Activated CD4-positive, CD25-positive, alpha-beta regulatory T cell treated with anti-CD3 and anti-CD28 coated beads, Interleukin-2, amount 50 U/mL, for 72 hours (primary cell): ENCODE data around the gene AMHR2.
"Not testable (repeated sequence)": the region's sequence is repeated elsewhere in the genome, so short reads cannot be mapped to it uniquely, and the experiment has no call there.

Source experiments
- DNase-seq: peaks from one replicate; pipeline ENCODE4 v3.0.0; 2021

AMHR2 gene

GRCh38 chr12:53415752-53416389, 7.8 kb upstream of the AMHR2 start:
- peak; percentile 15 for DNase-seq

- DNase-seq: not testable (repeated sequence)
Observed at GRCh38 chr12:53417291-53417816, 6.3 kb upstream of the AMHR2 start.

DNA sequence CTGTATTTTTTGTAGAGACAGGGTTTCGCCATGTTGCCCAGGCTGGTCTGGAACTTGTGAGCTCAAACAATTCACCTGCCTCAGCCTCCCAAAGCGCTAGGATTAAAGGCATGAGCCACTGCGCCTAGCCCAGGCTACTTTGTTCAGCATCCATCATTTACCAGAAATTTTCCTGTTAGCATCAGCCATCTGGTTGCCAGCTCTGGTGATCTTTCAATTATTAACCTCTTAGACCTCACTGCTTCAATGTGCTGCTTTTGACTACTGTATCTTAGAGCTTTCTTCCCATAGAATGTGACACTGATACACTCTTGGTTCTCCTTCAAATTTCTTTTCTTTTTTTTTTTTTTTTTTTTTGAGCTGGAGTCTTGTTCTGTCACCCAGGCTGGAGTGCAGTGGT, 5.4 kb upstream of the AMHR2 start:
- DNase-seq: no peak

- DNase-seq: no peak
Observed at GRCh38 chr12:53419756-53420155, 3.9 kb upstream of the AMHR2 start.

- not testable (repeated sequence) for DNase-seq
Observed at GRCh38 chr12:53422247-53422646, 1.4 kb upstream of the AMHR2 start.

DNA sequence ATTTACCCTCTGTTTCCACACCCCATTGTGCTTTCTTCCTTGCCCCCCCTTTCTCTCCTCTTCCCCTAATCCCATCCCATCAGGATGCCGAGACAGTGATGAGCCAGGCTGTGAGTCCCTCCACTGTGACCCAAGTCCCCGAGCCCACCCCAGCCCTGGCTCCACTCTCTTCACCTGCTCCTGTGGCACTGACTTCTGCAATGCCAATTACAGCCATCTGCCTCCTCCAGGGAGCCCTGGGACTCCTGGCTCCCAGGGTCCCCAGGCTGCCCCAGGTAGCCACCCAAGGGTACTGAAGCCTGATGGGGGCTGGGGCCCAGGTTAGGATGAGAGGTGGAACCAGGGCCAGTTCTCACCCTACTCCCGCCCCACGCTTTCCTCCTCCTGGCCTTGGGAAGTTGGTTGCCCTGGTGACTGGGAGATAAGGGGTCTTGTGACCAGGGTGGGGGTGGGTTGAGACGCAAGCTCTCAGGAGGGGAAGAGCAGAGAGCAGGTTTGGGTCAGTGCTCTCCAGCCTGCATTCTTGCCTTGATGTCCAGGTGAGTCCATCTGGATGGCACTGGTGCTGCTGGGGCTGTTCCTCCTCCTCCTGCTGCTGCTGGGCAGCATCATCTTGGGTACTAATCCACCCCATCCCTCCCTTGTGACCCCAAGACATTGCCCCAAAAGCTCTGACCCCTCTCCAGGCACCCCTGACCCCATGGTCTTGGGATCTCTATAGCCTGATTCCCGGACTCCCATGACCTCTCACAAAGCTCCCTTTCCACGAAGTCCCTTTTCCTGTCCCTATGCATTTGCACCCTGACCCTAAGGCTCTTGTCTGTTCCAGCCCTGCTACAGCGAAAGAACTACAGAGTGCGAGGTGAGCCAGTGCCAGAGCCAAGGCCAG, 1.2 kb downstream of the AMHR2 start:
- DNase-seq: no peak

DNA sequence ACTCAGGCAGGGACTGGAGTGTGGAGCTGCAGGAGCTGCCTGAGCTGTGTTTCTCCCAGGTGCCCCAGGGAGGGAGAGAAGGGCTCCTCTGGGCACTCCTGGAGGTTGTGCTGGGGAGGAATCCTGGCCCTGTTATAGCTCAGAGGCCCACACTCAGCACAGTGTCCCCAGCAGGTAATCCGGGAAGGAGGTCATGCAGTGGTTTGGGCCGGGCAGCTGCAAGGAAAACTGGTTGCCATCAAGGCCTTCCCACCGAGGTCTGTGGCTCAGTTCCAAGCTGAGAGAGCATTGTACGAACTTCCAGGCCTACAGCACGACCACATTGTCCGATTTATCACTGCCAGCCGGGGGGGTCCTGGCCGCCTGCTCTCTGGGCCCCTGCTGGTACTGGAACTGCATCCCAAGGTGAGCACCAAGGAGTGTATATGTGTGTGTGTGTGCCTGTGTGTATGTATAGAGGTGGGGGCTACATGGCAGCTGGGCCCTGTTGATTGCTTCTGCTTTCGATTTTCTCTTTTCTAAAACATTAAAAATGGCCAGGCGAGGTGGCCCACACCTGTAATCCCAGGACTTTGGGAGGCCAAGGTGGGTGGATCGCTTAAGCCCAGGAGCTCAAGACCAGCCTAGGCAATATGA, 2.0 kb downstream of the AMHR2 start:
- no peak for DNase-seq

- no peak for DNase-seq
Observed at GRCh38 chr12:53427905-53428594, 4.4 kb downstream of the AMHR2 start.

GRCh38 chr12:53428741-53429140, 5.1 kb downstream of the AMHR2 start:
- DNase-seq: no peak

DNA sequence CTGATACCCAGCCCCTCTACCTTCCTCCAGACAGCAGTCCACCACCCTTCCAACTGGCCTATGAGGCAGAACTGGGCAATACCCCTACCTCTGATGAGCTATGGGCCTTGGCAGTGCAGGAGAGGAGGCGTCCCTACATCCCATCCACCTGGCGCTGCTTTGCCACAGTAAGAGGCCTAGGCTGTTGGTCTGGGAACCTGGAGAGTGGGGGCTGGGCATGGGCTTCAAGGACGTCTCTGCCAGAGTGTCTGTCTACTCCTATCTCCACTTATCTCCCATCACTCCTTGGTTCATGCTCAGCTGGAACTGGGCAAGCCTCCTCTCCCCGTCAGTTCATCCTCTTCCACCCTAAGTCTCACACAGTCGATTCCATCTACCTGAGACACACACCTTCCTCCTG, 6.5 kb downstream of the AMHR2 start:
- no peak for DNase-seq

- DNase-seq: no peak
Observed at GRCh38 chr12:53431187-53431586, 7.5 kb downstream of the AMHR2 start.

DNA sequence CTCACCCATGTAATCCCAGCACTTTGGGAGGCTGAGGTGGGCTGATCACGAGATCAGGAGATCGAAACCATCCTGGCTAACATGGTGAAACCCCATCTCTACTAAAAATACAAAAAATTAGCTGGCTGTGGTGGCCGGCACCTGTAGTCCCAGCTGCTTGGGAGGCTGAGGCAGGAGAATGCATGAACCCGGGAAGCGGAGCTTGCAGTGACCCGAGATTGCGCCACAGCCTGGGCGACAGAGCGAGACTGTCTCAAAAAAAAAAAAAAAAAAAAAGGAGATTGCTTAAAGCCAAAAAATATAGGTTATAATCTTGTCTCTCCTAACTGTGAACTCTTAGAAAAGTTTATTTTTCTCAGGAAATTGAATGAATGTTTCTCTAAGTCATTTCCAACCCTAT, 11.7 kb downstream of the AMHR2 start:
- DNase-seq: not testable (repeated sequence)

DNA sequence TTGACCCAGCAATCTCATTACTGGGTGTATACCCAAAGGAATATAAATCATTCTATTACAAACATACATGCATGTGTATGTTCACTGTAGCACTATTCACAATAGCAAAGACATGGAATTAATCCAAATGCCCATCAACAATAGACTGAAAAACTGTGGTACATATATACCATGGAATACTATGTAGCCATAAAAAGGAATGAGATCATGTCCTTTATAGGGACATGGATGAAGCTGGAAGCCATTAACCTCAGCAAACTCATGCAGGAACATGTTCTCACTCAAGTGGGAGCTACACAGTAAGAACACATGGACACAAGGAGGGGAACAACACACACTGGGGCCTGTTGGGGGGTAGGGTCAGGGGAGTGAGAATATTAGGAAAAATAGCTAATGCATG, 15.9 kb downstream of the AMHR2 start:
- DNase-seq: not testable (repeated sequence)

GRCh38 chr12:53441040-53441833, 17.6 kb downstream of the AMHR2 start, which contains the start of gene PRR13:
TSS of gene PRR13 (plus strand) at chr12:53441734. CDS start at chr12:53442715, 981 bp downstream.
- peak; percentile 96 for DNase-seq

DNA sequence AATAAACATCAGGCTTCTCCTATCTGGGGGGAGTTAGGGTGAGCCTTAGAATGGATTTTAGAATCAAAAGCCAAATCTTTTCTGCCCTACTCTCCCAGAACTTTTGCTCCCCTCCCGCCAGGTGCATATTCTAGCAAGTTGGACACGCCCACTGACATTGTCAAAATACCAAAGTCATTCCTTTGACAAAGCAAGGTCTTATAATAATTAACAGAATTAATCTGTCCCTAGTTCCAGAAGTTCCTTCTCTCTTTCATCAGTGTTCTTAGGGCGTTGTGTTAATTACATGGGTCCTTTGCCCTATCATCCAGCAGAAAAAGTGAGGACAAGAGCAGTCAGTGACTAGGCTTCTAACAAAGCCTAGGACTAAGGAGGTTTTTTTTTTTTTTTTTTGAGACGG, 20.3 kb downstream of the AMHR2 start:
- DNase-seq: no peak

DNA sequence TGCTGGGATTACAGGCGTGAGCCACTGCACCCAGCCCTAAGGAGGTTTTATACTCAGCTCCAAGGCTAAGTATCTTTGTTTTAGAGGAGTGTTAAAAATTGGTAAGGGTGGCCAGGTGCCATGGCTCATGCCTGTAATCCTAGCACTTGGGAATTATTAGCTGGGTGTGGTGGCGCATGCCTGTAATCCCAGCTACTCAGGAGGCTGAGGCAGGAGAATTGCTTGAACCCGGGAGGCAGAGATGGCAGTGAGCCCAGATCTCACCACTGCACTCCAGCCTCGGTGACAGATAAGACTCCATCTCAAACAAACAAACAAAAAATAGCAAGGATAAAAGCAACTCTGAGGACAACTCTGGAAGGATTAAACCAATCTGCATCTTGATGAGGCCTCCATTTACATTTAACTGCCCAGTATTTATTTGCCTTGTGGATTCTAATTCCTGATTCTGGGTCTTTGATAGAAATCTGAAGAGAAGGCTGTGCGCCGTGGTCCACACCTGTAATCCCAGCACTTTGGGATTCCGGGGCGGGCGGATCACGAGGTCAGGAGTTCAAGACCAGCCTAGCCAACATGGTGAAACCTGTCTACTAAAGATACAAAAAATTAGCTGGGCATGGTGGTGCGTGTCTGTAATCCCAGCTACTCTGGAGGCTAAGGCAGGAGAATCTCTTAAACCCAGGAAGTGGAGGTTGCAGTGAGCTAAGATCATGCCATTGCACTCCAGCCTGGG, 21.1 kb downstream of the AMHR2 start:
- not testable (repeated sequence) for DNase-seq

- no peak for DNase-seq
Observed at GRCh38 chr12:53450936-53451335, 27.3 kb downstream of the AMHR2 start.

DNA sequence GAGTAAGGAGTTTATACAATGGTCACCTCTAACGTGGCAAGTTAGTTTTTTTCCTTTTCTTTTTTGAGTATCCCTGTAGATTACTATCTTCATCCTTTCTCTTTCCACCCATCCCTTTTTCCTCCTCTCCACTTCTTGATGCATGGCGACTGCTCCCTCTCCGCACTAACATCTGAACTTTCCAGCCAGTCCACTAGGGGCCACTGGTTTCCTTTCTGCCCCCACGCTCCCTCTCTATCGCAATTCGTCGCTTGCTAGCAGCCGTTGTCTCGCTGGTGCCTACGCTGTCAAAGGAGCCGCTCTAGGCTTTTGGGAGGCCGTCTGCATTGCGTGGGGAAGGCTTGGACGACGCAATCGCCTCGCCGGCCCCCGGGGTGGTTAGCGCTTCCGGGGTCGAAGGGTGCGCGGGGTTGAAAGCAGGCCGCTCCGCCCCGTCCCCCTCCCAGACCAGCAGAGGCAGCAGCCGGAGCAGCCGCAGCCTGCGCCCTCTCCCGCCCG, 28.1 kb downstream of the AMHR2 start, which contains the start of gene PCBP2:
Gene PCBP2 (plus strand): TSS at position 442 of the 498 bp plus-strand sequence. CDS start 2,699 bp downstream, outside the sequence.
- peak; percentile 94 for DNase-seq

GRCh38 chr12:53452159-53453077, 28.8 kb downstream of the AMHR2 start:
- peak; percentile 82 for DNase-seq
